Activated naive CD8-positive, alpha-beta T cell treated with anti-CD3 and anti-CD28 coated beads, Interleukin-2, amount 50 U/mL, for 24 hours (primary cell): ENCODE data around the gene SYT17.

Source experiments
- ATAC-seq: fragments of 150-1000 bp; cut with Tn5 transposase; one replicate; pipeline ENCODE4 v1.10.0; 2021
- DNase-seq: peaks from one replicate; pipeline ENCODE4 v3.0.0; 2021
- H3K27ac Mint-ChIP-seq: one replicate; pipeline ENCODE4 v1.8.0; 2021; ENCODE audit warnings: mild to moderate bottlenecking, mixed read lengths
- H3K27me3 Mint-ChIP-seq: one replicate; pipeline ENCODE4 v1.8.0; 2021; ENCODE audit warnings: mixed read lengths
- H3K36me3 Mint-ChIP-seq: one replicate; pipeline ENCODE4 v1.8.0; 2021; ENCODE audit warnings: low read depth, mixed read lengths
- H3K4me1 Mint-ChIP-seq: one replicate; pipeline ENCODE4 v1.8.0; 2021; ENCODE audit warnings: mixed read lengths
- H3K4me3 Mint-ChIP-seq: one replicate; pipeline ENCODE4 v1.8.0; 2021; ENCODE audit warnings: mild to moderate bottlenecking, moderate library complexity, mixed read lengths
- H3K9me3 Mint-ChIP-seq: one replicate; pipeline ENCODE4 v1.8.0; 2021; ENCODE audit warnings: mixed read lengths

SYT17 gene, protein sequence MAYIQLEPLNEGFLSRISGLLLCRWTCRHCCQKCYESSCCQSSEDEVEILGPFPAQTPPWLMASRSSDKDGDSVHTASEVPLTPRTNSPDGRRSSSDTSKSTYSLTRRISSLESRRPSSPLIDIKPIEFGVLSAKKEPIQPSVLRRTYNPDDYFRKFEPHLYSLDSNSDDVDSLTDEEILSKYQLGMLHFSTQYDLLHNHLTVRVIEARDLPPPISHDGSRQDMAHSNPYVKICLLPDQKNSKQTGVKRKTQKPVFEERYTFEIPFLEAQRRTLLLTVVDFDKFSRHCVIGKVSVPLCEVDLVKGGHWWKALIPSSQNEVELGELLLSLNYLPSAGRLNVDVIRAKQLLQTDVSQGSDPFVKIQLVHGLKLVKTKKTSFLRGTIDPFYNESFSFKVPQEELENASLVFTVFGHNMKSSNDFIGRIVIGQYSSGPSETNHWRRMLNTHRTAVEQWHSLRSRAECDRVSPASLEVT

DNA sequence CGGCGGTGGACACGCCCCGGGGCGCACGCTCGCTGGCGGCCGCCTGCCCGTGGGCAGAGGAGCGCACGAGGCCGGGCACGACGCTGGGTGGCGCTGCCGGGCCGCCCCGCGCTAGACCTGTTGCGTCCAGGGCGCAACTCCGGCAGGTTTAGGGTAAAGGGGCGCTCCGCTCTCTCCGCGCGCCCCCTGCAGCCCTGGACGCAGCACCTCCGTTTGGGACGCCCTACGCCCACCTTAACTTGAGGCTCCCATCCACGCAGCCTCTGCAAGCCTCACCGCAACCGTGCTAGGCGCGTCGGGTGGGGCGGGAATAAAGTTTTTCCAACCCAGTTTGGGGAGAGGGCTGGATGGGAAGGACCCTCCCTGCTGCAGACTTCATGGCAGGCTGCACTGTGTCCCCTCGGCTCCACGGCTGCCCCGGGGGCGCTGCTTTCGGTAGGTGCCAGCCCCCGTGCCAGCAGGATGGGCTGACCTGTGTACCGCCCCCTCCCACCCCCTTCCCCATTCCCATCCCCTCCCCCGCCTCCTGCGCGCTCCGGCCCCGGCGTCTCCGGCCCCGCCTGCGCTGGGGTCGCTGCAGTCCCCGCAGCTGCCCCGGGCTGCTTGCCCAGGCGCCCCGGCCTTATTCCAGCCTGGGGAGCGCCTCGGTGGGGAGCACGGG is at the start of gene SYT17:
Gene SYT17 (plus strand): TSS at position 531 of the 661 bp plus-strand sequence. CDS start 407 bp downstream, outside the sequence.
- H3K36me3 Mint-ChIP-seq, result peaks cover 3% of the 10 kb centered on the region
- no peak within 1 kb of the TSS for H3K4me3 Mint-ChIP-seq
- H3K27me3 Mint-ChIP-seq, result peaks cover 23% of the 10 kb centered on the region
- ATAC-seq (peak; percentile 82), DNase-seq (peak; percentile 57)
- H3K9me3 Mint-ChIP-seq, result peaks cover 6% of the 10 kb centered on the region
- H3K27ac Mint-ChIP-seq, result no peak within 1 kb of the TSS
- no peaks in the 10 kb centered on the region for H3K4me1 Mint-ChIP-seq

DNA sequence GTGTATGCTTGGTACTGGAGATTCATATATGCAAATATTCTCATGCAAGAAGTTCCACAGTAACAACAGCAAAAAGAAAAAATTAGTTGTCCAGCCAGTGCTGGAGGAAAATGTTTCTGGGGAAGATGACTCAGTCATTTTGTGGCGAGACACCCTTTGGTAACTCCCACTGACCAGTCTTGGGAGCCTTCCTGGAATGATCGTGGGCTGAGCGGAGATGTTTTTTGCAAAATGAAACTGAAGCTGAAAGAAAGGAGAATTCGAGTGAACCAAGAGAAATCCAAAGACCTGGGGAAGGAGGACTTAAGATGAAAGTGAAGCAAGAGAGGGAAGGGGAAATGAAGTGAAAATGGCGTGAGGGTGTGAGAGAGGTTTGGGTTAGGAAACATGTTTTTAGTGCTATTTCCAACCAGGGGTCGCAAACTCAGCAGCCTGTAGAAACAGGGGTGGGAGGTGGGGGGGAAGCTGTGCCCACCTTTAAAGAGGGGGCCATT is 49.1 kb upstream of the SYT17 start:
- ATAC-seq (peak; percentile 56), DNase-seq (peak; percentile 53)
- Mint-ChIP-seq H3K27ac (peak overlapping the region; percentile 89), H3K4me1 (peaks cover 42% of the 10 kb centered on the region), H3K4me3 (peak overlapping the region; percentile 69), H3K36me3 (peaks cover 4% of the 10 kb centered on the region), H3K9me3 (no peaks in the 10 kb centered on the region), H3K27me3 (peaks cover 16% of the 10 kb centered on the region)

DNA sequence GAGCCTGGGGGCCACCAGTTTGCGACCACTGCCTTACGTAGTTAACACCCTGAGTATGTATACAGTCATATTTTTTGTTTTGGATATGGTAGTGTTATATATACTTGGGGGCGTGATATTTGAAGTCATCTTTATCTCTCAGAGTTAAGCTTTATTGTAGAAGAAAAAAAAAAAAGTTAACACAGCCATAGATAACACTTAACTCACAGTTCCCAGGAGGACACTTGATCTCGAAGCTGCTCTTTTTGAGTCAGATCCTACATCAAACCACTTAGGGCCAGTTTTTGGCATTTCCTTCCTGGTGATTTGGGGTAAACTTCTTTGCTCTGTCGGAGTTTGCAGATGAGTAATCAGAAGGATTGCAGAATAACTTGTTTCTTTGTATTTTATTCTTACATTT is 48.5 kb upstream of the SYT17 start:
- Mint-ChIP-seq H3K27ac (peak overlapping the region; percentile 89), H3K27me3 (peaks cover 16% of the 10 kb centered on the region), H3K4me3 (peak overlapping the region; percentile 69), H3K4me1 (peaks cover 42% of the 10 kb centered on the region), H3K9me3 (no peaks in the 10 kb centered on the region), H3K36me3 (peaks cover 4% of the 10 kb centered on the region)
- ATAC-seq, result peak; percentile 18
- DNase-seq, result no peak

DNA sequence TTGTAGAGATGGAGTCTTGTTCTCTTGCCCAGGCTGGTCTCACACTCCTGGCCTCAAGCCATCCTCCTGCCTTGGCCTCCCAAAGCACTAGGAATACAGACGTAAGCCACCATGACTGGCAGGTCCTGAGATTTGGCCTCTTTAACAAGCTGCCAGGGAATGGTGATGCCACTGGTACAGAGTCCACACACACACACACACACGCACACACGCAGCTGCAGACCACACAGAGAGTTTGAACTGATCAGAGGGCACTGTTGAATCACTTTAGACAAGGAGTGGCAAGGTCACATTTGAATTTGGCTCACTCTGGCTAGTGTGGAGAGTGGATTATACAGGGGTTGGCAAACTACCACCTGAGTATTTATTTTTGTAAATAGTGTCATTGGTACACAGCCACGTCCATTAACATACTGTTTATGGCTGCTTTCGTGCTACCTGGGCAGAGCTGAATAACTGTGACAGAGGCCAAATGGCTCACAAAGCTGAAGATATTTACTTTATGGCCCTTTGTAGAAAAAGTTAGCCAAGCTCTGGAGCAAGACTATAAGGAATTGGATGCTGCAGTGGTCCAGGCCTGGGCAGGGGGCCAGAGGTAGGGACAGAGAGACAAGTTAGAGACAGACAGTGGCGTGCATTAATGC is 44.4 kb upstream of the SYT17 start:
- ATAC-seq, result no peak
- H3K9me3 Mint-ChIP-seq, result no peaks in the 10 kb centered on the region
- H3K4me1 Mint-ChIP-seq, result peaks cover 33% of the 10 kb centered on the region
- H3K36me3 Mint-ChIP-seq, result peaks cover 5% of the 10 kb centered on the region
- no peak overlapping the region for H3K27ac Mint-ChIP-seq
- no peak overlapping the region for H3K4me3 Mint-ChIP-seq
- peaks cover 3% of the 10 kb centered on the region for H3K27me3 Mint-ChIP-seq
- DNase-seq, result no peak

DNA sequence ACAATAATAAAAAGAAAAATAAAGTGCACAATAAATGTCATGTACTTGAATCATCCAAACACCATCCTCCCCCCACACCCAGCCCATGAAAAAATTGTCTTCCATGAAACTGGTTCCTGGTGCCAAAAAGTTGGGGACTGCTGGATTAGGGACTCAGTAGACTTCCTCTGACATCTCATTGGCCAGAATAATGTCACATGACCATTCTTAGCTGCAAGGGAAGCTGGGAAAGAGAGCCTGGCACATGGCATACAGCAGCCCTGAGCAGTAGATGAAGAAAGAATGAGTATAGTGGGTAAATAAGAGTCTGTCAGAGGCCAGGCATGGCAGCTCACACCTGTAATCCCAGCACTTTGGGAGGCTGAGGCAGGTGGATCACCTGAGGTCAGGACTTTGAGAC is 41.7 kb upstream of the SYT17 start:
- no peak overlapping the region for H3K27ac Mint-ChIP-seq
- H3K9me3 Mint-ChIP-seq, result no peaks in the 10 kb centered on the region
- no peak for ATAC-seq
- peaks cover 3% of the 10 kb centered on the region for H3K27me3 Mint-ChIP-seq
- H3K36me3 Mint-ChIP-seq, result peaks cover 2% of the 10 kb centered on the region
- H3K4me1 Mint-ChIP-seq, result peaks cover 31% of the 10 kb centered on the region
- no peak overlapping the region for H3K4me3 Mint-ChIP-seq
- no peak for DNase-seq

DNA sequence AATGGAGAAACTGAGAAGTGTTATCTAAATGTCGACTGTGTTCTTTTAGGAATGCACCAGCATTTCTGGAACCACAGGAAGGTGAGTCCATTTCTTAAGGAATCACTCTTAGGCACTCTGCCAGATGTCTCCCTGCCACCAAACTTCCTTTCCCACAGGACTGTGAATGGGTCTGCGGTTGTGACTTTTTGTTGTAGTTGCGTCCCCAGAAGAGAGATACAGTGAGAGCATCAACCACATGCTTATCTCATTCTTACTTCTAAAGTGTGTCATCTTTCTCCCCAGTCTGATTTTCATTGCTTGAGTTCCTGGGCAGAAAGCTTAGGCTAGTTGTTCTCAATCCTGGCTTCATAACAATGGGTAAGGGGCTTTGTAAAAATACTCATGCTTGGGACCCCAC is 40.8 kb upstream of the SYT17 start:
- no peak overlapping the region for H3K4me3 Mint-ChIP-seq
- no peak for DNase-seq
- peaks cover 34% of the 10 kb centered on the region for H3K4me1 Mint-ChIP-seq
- no peaks in the 10 kb centered on the region for H3K9me3 Mint-ChIP-seq
- H3K27me3 Mint-ChIP-seq, result peaks cover 3% of the 10 kb centered on the region
- H3K36me3 Mint-ChIP-seq, result peaks cover 2% of the 10 kb centered on the region
- H3K27ac Mint-ChIP-seq, result peak overlapping the region; percentile 74
- ATAC-seq, result peak; percentile 56

DNA sequence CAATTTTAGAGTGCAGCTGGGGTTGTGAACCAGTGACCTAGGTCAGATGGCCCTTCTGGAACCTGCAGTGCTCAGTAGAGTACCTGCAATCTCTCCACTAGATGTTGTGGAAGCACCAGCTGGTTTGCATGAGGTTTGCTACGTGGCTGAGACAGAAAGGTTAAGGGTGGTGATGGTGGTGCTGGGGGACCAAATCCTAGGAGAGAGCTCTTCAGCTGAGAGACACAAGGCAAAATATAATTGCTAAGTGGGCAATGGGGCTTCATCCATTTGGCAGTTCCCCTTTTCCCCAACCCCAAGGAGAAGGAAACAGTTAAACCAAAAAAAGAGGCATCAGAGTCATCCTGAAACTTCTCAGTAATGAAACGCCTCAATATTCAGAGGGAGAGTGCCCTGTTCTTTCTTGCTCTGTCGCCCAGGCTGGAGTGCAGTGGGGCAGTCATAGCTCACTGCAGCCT is 40.3 kb upstream of the SYT17 start:
- DNase-seq (no peak), ATAC-seq (peak; percentile 45)
- Mint-ChIP-seq H3K9me3 (no peaks in the 10 kb centered on the region), H3K4me3 (no peak overlapping the region), H3K27ac (peak overlapping the region; percentile 74), H3K27me3 (peaks cover under 1% of the 10 kb centered on the region), H3K4me1 (peaks cover 34% of the 10 kb centered on the region), H3K36me3 (peaks cover 2% of the 10 kb centered on the region)

DNA sequence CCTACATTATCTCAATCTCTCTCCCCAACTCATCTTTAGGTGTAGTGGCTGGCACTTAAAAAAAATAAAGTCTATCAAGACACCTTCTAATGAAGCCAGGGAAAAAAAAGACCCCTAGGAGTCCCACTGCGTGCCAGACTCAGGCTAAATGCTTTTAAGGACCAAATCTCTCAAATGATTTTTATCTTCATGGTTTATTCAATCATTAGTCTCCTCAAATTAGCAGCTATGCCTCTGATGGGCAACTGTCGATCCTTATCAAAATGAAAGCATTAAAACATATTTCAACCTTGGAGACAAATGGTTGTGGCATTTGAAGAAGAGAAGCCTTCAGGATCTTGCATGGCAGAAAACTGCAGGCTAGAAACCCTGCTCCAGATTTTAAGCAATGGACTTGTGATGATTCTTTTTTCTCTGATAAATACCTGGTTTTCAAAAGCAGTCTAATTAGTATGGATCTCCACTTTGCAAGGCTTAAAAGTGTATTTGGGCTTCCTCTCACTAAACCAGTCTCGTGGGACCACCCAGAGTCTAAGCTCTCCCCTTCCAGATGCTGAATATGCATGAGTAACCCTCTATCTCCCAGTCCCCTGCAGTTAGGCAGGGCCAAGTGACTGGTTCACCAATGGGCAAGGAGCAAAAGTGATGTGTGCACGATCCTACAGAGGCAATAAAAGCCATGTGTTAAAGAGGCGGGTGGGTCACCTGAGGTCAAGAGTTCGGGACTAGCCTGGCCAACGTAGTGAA is 39.4 kb upstream of the SYT17 start:
- H3K36me3 Mint-ChIP-seq, result peaks cover 2% of the 10 kb centered on the region
- H3K27ac Mint-ChIP-seq, result no peak overlapping the region
- ATAC-seq (no peak), DNase-seq (no peak)
- no peaks in the 10 kb centered on the region for H3K9me3 Mint-ChIP-seq
- H3K4me1 Mint-ChIP-seq, result peaks cover 34% of the 10 kb centered on the region
- no peak overlapping the region for H3K4me3 Mint-ChIP-seq
- no peaks in the 10 kb centered on the region for H3K27me3 Mint-ChIP-seq

DNA sequence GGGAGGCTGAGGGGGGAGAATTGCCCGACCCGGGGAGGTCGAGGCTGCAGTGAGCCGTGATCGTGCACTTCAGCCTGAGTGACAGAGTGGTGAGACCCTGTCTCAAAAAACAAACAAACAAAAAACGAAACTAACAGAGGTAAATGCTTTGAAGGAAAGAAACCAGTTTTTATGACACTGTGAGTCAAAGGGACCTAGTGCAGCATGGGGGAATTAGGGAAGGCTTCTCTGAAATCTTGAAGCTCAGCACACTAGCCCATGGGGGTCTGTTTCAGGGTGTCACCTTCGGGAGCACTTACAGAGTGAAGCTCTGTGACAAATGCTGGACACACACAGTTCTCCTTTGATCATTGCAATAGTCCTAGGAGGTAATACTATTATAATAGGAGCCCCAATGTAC is 37.7 kb upstream of the SYT17 start:
- ATAC-seq (no peak), DNase-seq (no peak)
- Mint-ChIP-seq H3K4me3 (no peak overlapping the region), H3K27ac (no peak overlapping the region), H3K9me3 (no peaks in the 10 kb centered on the region), H3K4me1 (peaks cover 34% of the 10 kb centered on the region), H3K27me3 (no peaks in the 10 kb centered on the region), H3K36me3 (no peaks in the 10 kb centered on the region)

DNA sequence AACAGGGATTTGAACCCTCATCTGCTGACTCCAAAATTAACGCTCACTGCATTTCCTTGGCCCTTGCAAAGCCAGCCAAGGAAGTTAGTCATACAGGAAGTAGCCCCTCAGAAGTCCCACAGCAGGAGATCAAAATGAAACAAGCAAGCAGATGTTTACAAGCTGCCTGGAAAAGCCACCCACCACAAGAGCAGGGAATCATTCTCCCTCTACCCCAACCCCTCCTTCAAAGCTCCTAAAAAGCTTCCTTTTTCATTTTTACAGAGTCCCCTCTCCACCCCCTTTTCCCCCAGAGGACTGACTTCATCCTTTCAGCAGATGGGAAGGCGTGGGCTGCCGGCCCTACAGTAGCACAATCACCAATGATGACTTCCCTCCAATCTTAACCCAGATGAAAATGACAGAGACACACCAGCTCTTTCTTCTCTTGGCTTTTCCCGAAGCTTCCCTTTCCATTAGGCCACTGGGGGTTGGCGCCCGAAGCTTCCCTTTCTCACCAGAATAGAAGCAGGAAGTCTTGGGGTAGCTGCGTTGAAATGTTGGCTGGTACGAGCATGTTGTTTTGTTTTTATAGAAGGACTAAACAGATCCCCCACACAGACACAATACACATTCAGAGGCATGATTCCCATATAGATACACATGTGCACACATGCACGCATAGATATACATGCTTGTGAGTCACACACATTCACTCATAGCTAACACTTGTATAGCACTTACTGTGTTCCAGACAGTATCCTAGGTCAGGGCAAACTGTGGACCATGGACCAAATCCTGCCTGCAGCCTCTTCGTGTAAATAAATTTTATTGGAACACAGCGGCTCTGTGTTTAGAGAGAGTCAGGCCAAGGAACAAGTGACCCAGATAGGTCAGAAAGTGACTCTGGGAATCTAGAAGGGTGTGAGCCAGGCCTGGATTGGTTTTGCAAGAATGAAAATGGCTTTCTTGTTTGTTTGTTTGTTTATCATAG is 36.9 kb upstream of the SYT17 start:
- H3K4me1 Mint-ChIP-seq, result peaks cover 34% of the 10 kb centered on the region
- ATAC-seq, result peak; percentile 44
- H3K4me3 Mint-ChIP-seq, result no peak overlapping the region
- H3K27ac Mint-ChIP-seq, result peak overlapping the region; percentile 53
- no peak for DNase-seq
- no peaks in the 10 kb centered on the region for H3K27me3 Mint-ChIP-seq
- H3K36me3 Mint-ChIP-seq, result no peaks in the 10 kb centered on the region
- H3K9me3 Mint-ChIP-seq, result no peaks in the 10 kb centered on the region

DNA sequence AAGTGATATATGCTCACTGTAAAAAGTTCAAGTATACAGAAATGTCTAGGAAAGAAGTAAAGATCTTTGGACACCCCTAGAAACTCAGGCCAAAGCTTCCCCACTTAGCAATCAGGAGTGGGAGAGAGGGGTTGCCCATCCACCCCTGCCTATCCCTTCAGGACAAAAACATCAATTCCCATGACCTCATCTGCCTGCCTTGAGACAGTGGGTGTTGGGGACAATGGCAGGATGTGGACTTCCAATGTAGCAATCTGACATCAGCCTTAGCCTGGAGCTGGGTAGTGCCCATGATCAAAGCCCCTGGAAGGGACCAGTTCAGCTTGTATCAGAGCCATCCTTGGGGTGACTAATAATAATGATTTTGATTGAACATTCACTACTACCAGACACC is 36.2 kb upstream of the SYT17 start:
- H3K4me1 Mint-ChIP-seq, result peaks cover 34% of the 10 kb centered on the region
- ATAC-seq (no peak), DNase-seq (no peak)
- no peaks in the 10 kb centered on the region for H3K9me3 Mint-ChIP-seq
- H3K27me3 Mint-ChIP-seq, result peaks cover under 1% of the 10 kb centered on the region
- H3K36me3 Mint-ChIP-seq, result no peaks in the 10 kb centered on the region
- H3K4me3 Mint-ChIP-seq, result no peak overlapping the region
- H3K27ac Mint-ChIP-seq, result no peak overlapping the region

DNA sequence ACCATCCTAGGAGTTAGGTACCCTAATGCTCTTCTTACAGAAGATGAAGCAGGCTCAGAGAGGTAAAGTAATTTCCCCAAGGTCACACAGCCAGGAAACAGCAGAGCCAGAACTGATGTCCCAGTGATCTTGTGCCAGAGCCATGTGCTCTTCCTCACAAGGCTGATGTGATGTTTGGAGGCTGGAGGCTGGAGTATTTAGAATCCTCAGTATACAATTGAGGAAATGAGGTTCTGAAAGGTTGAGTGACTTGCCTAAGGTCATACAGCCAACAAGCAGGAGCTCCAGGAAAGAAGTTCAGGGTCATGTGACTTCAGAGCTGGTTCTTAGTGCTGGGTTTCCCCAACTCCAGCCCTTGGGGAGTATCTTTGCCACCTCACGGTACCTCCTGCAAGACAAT is 35.8 kb upstream of the SYT17 start:
- Mint-ChIP-seq H3K27me3 (peaks cover 2% of the 10 kb centered on the region), H3K4me3 (no peak overlapping the region), H3K36me3 (no peaks in the 10 kb centered on the region), H3K27ac (no peak overlapping the region), H3K4me1 (peaks cover 33% of the 10 kb centered on the region), H3K9me3 (no peaks in the 10 kb centered on the region)
- DNase-seq, result no peak
- ATAC-seq, result no peak

DNA sequence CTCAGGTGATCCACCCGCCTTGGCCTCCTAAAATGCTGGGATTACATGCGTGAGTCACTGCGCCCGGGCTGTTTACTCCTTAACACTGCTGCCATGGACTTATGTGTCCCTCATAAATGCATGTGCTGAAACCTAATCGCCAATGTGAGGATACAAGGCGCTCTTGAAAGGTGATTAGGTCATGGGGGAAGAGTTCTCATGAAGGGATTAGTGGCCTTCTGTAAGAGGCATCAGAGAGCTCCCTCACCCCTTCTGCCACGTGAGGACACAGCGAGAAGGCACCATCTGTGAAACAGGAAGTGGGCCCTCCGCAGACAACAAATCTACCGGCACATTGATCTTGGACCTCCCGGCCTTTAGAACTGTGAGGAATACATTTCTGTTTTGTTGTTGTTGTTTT is 35.1 kb upstream of the SYT17 start:
- no peak overlapping the region for H3K4me3 Mint-ChIP-seq
- peaks cover 31% of the 10 kb centered on the region for H3K4me1 Mint-ChIP-seq
- no peak overlapping the region for H3K27ac Mint-ChIP-seq
- no peak for ATAC-seq
- no peak for DNase-seq
- no peaks in the 10 kb centered on the region for H3K9me3 Mint-ChIP-seq
- no peaks in the 10 kb centered on the region for H3K36me3 Mint-ChIP-seq
- H3K27me3 Mint-ChIP-seq, result peaks cover 2% of the 10 kb centered on the region
